DMS79 treated with DMSO at 0.1 percent for 48 hours (cell line): ENCODE data around the gene ARHGAP26.

Experiments used
- DNase-seq: peaks from one replicate; lab custom pipeline; 2025; lab: John Stamatoyannopoulos, UW

Gene ARHGAP26

GRCh38 chr5:142753116-142753631 lies 17.0 kb upstream of the ARHGAP26 start:
- DNase-seq: no peak

- DNase-seq: no peak
These were observed 16.1 kb upstream of the ARHGAP26 start for GRCh38 chr5:142754031-142754430.

DNA sequence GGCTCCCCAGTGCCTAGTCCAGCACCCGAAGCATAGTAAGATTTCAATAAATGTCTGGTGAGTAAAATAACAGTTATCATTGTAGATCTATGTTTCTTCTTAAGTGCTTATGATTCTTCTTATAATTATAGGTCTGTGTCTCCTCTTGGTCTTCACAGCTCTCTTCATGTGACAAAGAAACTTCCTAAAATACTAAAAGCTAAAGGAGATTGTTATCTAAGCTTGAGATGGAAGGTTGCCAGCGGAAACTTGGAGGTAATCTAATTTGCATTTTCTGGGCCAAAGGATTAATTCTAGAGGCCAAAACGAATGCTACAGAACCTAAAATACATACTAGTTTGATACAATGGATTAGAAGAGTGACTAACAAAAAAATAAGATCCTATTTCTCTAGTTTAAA lies 13.6 kb upstream of the ARHGAP26 start:
- no peak for DNase-seq

GRCh38 chr5:142757564-142757963 lies 12.6 kb upstream of the ARHGAP26 start:
- DNase-seq: no peak

DNA sequence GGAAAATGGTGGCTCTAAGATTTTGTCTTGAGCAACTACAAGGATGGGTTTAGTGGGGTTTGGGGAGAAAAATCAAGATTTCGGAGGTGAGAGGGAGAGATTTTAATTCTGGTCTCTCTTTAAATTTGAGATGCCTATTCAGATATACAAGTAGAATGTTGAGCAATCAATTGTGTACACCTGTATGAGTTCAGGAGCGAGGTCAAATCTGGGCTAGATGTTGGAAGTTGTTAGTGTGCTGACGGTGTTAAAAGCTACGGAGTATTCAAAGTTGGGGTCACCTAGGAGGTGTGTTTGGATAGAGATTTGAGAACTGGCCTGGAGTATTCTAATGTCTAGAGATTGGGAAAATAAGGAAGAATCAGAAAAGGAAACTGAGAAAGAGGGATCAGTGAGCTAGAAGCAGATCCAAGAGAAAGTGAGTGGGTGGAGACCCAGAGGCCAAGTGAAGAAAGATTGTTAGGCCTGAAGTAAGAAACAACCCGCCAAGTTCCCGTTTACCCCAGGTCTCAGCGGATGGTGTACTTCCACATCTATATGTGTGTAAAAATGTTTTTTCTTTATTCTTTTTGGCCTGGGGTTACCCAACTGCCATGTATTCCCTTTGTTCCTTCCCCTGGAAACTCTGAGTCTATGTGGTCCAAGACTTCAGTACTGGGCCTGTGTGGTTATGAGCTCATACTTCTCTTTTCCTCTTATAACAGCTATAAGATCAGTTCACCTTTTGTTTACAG lies 11.9 kb upstream of the ARHGAP26 start:
- DNase-seq: no peak

DNA sequence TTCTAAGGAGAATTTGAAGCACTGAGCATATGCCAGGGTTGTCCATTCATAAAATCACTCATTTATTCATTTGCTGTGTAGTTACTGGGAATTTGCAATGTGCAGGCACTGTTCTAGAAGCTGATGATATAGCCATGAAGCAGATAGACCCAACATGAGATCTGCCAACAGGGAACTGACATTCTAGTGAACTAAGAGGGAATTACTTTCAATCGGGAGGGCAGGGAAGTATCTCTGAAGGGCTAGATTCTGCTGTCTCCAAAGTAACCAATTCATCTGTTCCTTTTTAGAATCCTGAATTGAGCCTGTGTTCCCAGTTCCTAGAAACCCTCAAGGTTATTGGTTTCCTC lies 11.4 kb upstream of the ARHGAP26 start:
- DNase-seq: no peak

DNA sequence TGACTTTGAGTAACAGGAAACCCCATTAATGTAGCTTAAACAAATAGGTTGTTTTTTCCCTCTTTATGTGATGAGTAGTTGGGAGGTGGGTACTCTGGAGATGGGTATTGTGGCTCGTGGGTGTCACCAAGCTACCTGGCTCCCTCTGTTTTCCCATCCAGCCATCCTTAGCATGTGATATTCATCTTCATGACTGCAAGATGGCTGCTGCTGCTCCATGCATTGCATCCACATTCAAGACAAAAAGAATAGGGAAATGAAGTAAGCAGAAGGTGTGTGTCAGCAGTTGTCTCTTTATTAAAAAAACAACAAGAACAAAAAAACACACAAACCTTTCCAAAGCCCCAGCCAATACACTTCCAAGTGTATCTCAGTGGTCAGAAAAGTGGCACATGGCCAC lies 6.5 kb upstream of the ARHGAP26 start:
- no peak for DNase-seq

DNA sequence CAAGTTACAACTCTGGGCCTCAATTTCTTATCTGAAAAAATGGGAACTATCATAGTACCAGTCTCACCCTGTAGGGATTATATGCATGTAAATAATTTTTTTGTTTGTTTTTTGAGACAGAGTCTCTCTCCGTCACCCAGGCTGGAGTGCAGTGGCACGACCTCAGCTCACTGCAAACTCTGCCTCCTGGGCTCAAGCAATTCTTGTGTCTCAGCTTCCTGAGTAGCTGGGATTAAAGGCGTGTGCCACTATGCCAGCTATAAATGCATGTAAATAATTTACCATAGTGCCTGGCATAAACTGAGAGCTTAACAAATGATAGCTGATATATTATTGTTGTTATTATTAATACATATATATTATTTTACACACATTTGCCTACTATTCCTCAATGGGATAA lies 3.0 kb upstream of the ARHGAP26 start:
- no peak for DNase-seq

- no peak for DNase-seq
These were observed 2.3 kb upstream of the ARHGAP26 start for GRCh38 chr5:142767911-142768310.

DNA sequence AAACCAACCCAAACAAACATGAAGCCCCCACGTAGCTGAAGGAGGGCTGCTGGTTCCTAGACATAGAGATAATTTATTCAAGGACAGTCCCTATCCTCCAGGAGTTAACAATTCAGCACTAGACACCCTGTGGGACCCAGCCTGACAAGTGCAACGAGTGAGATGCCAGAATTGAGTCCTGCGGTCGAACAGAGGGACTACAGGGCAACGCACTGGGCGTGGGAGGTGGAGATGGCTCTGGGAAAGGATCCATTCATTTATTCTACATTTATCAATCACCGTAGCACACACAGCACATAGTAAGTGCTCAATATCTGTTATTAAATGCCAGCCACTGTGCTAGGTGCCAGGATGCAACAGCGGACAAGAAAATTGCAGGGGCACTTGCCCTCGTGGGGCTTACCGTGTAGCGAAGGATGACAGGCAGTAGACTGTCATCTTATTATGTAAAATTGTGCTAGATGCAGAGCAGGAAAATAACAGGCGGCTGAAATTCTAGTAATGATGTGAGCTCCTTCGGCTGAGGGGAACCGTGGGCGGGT lies 855 bp upstream of the ARHGAP26 start:
- DNase-seq: no peak

GRCh38 chr5:142770650-142771609 lies 753 bp downstream of the ARHGAP26 start:
- no peak for DNase-seq

GRCh38 chr5:142771666-142772065 lies 1.5 kb downstream of the ARHGAP26 start:
- DNase-seq: no peak

DNA sequence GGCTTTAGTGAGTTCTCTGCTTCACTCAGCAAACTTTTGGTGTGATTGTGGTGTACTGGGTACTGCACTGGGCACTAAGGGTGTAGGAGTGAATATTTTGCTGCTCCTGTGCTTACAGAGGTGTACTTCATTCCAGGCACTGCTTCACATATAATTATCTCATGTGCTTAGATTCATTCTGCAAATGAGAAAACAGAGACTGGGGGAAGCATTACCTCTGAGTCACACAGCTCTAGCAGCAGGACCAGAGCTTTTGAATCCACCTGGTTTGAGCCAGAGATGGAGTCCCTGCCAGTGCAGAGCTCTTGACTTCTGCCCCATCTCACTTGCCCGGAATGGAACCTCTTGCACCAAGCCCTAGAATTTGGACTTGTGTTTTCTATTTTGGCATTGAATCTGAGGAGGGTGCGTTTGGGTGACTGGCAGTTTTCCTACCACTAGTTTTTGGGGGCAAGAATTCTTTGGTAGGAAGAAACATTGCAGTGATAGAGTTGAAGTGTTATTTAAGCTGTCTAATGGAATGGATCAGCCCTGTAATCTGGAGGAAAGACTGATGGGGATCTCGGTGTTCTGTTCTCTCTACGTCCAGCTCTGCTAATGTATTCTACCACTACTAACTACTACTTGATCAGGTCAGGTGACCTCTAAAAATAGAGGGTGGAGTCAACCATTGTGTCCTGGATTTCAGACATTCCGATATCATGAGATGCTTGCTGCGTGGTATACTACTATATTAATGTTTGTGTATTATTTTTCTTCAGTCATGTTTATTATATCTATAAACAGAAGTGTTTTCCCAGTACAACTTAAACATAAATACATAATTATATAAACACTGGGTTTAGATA lies 2.5 kb downstream of the ARHGAP26 start:
- DNase-seq: no peak

GRCh38 chr5:142777099-142777498 lies 6.9 kb downstream of the ARHGAP26 start:
- DNase-seq: no peak

- DNase-seq: no peak
These were observed 7.7 kb downstream of the ARHGAP26 start for GRCh38 chr5:142777850-142778249.

DNA sequence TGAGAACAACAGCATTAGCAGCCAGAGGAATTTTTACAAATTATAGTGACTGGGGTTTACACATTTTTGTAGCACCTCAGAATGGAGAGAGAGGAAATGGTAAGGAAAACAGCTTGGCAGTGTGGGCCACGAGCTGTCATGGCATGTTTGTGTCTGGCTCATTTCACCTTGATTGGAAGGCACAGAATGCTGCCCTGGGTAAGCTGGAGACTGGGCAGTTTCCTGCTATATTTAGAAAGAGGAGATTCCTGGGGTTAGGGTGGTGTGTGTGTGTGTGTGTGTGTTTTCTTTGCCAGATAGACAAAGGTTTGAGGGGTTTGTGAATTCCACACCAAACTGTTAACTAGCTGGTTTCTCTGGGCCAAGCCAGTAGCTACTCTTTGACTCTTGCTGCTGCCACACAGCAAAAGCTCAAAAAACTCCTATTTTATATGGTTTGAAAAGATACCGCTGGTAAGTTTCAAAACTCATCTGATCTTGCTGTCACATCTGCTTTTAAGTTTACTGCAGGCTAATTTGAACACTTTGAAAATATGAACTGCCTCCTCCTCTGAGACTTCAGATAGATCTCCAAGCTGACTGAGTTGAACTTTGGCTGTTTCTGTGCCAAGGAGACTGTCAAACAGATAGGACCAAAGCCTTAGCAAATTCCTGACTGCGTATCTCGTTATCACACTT lies 9.1 kb downstream of the ARHGAP26 start:
- no peak for DNase-seq

DNA sequence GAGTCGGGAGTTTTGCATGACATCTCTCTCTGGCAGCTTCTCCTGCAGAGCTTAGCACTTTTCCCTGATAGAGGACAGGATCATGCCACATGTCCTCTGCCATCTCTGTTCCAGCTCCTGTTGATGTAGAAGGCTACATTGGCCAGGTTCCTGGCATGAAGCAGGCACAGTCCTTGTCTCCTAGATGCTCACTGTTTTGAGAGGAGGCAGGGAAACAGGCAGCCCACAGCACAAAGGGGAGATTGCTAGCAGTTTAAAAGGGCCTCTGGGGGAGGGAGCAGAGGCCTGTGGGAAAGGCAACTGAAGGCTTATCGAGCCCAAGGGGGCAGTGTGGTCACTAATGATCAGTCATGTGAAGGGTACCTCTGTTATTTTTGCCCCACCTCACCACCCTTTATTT lies 10.7 kb downstream of the ARHGAP26 start:
- no peak for DNase-seq

GRCh38 chr5:142782976-142783530 lies 12.9 kb downstream of the ARHGAP26 start:
- DNase-seq: no peak

DNA sequence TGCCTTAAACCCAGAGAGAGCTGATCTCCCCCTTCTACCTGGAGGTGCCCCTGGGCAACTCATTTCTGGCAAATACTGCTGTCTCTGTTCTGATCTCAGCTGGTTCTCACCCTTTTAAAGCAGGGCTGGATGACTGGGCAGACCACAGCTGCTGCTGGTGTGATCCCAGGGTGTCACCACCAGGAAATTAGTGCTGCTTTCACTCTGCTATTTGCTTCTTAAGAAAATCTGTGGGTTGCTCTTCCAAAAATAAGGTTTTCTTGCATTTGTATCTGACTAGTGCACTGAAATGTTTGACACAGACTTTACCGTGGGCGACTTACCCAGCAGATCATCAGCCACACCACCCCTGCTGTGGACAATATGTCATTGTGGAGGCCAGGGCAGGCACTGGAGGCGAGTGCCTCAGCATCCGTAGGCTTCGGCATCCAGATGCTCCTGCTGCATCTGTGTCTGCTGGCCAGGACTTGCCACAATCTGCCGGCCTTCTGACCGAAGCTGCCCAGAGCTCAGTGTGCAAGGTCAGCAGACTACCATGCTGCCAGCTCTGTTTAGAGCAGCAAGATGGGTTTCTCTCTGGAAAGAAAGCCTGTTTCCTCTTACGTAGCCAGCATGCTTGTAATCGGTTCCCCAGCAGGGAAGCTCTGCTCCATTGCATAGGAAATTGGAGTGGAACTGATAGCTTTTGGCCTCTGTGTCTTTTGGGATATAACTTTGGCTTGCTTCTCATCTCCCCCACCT lies 13.6 kb downstream of the ARHGAP26 start:
- no peak for DNase-seq

- no peak for DNase-seq
These were observed 14.3 kb downstream of the ARHGAP26 start for GRCh38 chr5:142784401-142784955.
